DOHH2 (cell line): ENCODE data around the gene FOXC2.

Experiments
- EZH2phosphoT487 ChIP-seq: fragments of 200-600 bp; sonication (generic); IDR thresholded peaks from 2 replicates; pipeline ENCODE4 v1.6.1; 2017; ENCODE audit warnings: borderline replicate concordance, mild to moderate bottlenecking, antibody characterized with exemption, low read length, moderate library complexity, mixed read lengths
- TF ChIP-seq, protein P1 (sequence below): fragments of 200-600 bp; sonication (generic); IDR thresholded peaks from one replicate; pipeline ENCODE4 v1.5.1; 2014; ENCODE audit warnings: antibody characterized with exemption, mild to moderate bottlenecking, low read depth, low read length; ENCODE audit not compliant: poor library complexity, severe bottlenecking

DNA sequence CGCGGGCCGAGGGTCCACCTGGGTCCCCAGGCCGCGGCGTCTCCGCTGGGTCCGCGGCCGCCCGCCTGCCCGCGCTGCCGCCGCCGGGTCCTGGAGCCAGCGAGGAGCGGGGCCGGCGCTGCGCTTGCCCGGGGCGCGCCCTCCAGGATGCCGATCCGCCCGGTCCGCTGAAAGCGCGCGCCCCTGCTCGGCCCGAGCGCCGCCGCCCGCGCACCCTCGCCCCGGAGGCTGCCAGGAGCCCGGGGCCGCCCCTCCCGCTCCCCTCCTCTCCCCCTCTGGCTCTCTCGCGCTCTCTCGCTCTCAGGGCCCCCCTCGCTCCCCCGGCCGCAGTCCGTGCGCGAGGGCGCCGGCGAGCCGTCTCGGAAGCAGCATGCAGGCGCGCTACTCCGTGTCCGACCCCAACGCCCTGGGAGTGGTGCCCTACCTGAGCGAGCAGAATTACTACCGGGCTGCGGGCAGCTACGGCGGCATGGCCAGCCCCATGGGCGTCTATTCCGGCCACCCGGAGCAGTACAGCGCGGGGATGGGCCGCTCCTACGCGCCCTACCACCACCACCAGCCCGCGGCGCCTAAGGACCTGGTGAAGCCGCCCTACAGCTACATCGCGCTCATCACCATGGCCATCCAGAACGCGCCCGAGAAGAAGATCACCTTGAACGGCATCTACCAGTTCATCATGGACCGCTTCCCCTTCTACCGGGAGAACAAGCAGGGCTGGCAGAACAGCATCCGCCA lies 504 bp downstream of the FOXC2 start:
- TF ChIP-seq, protein P1, sequence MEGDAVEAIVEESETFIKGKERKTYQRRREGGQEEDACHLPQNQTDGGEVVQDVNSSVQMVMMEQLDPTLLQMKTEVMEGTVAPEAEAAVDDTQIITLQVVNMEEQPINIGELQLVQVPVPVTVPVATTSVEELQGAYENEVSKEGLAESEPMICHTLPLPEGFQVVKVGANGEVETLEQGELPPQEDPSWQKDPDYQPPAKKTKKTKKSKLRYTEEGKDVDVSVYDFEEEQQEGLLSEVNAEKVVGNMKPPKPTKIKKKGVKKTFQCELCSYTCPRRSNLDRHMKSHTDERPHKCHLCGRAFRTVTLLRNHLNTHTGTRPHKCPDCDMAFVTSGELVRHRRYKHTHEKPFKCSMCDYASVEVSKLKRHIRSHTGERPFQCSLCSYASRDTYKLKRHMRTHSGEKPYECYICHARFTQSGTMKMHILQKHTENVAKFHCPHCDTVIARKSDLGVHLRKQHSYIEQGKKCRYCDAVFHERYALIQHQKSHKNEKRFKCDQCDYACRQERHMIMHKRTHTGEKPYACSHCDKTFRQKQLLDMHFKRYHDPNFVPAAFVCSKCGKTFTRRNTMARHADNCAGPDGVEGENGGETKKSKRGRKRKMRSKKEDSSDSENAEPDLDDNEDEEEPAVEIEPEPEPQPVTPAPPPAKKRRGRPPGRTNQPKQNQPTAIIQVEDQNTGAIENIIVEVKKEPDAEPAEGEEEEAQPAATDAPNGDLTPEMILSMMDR = no peak
- TF ChIP-seq EZH2phosphoT487 = no peak
